IPS-NIHi7 (cell line): Measurements from ENCODE around the gene UGT3A2.

Experiments used
- DNase-seq: peaks from one replicate; pipeline ENCODE4 v3.0.0; 2012; ENCODE audit warnings: mixed read lengths; ENCODE audit errors: extremely low spot score

Gene UGT3A2

DNA sequence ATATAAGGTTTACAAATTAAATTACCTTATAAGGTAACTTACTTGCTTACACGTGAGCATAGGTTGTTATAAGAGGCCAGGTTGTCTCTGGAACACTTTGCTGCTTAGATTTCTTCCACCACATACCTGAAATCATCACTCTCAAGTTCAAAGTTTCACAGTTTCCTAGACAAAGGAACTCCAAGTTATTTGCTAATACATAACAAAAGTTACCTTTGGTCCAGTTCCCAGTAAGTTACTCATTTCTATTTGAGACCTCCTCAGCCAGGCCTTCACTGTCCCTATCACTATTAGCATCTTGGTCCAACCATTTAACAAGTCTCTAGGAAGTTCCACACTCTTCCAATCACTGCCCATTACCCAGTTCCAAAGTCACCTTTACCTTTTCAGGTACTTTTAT lies 57.0 kb downstream of the UGT3A2 start:
- no peak for DNase-seq

GRCh38 chr5:36007366-36007765 lies 59.3 kb downstream of the UGT3A2 start:
- no peak for DNase-seq

GRCh38 chr5:36006163-36006562 lies 60.5 kb downstream of the UGT3A2 start:
- no peak for DNase-seq

DNA sequence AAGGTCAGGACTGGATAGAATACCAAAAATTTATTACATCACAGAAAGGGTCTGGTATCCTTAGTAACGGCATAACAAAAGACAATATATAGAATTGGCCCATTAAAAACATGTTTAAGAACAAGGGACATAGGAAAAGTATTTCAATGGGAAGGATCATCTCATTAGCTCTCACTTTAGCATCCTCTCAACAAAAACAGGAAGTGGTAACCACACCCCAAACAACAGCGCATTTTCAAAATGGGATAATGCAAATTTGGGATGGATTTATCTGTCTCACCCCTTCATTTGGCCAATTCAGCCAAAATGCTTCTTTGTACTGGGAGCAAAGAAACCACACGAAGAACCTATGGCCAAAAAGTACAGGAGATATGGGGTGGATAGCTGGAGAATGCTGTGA lies 65.7 kb downstream of the UGT3A2 start:
- no peak for DNase-seq

GRCh38 chr5:35999547-35999946 lies 67.1 kb downstream of the UGT3A2 start:
- no peak for DNase-seq

GRCh38 chr5:35996076-35996475 lies 70.6 kb downstream of the UGT3A2 start:
- no peak for DNase-seq

GRCh38 chr5:35990941-35991611 lies 75.6 kb downstream of the UGT3A2 start, which contains the start of gene UGT3A1:
Gene UGT3A1 (minus strand): TSS chr5:35991390. CDS start chr5:35991240, 150 bp downstream.
- peak; percentile 84 for DNase-seq

- peak; percentile 11 for DNase-seq
Observed at GRCh38 chr5:35990520-35990919, 76.2 kb downstream of the UGT3A2 start.

GRCh38 chr5:35988529-35988928 lies 78.2 kb downstream of the UGT3A2 start:
- no peak for DNase-seq

- no peak for DNase-seq
Observed at GRCh38 chr5:35987776-35988175, 78.9 kb downstream of the UGT3A2 start.
